ENCODE measurements around the gene AHNAK2.
"Not testable (repeated sequence)": the region's sequence is repeated elsewhere in the genome, so short reads cannot be mapped to it uniquely, and the experiment has no call there.

The AHNAK2 gene

DNA sequence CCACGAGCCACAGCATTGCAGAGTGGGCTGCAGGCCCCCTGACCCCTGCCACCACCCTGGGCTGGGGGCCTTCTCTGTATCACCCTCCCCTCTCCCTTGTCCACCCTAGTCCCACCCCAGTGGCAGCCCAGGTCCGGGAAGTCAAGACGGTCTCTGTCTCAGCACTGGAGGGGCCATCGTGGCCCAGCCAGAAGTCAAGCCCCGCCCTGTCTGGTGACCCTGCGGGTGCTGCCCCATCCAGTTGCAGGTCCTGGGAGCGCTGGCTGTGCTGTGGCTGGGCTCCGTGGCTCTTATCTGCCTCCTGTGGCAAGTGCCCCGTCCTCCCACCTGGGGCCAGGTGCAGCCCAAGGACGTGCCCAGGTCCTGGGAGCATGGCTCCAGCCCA is 50.8 kb downstream of the AHNAK2 start:
- DNase-seq (ENCODE audit: low read depth in 2 of 2) = no peak

DNA sequence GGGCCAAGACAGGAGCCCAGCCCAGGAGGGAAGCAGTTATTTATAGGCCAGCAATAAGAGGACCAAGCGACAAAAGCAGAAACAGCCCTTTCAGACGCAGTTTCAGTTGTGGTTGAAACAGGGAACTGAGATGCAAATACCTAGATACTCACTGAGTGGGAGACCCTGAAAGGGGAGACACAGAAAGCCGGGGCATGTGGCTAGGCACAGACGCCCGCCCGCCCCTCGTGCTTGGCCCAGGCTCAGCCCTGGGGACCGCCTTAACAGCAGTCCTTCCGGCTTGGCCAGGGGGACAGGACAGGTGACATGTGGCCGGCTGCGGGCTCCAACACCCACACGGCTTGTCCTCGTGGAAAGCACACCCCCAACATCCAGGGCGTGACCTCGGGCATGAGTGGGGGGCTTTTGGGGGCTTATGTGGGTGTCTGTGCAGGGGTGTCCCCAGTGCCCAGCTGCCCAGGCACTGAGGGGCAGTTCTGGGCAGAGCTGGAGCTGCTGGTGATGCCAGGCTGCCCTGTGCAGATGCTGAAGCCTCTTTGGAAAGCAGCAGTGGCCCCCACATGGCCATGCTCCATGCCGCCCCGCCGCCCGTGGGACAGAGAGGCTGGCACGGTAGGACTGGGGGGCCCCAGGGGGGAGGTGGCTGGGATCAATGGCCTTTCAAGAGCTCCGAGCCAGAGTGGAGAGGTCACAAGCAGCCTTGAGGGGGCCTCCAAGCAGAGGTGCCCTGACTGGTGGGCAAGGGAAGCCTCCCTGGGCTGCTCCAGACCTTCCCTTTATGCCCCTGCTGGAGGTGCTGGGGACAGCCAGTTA is 51.3 kb downstream of the AHNAK2 start:
- no peak for DNase-seq (ENCODE audit: low read depth in 2 of 2)

DNA sequence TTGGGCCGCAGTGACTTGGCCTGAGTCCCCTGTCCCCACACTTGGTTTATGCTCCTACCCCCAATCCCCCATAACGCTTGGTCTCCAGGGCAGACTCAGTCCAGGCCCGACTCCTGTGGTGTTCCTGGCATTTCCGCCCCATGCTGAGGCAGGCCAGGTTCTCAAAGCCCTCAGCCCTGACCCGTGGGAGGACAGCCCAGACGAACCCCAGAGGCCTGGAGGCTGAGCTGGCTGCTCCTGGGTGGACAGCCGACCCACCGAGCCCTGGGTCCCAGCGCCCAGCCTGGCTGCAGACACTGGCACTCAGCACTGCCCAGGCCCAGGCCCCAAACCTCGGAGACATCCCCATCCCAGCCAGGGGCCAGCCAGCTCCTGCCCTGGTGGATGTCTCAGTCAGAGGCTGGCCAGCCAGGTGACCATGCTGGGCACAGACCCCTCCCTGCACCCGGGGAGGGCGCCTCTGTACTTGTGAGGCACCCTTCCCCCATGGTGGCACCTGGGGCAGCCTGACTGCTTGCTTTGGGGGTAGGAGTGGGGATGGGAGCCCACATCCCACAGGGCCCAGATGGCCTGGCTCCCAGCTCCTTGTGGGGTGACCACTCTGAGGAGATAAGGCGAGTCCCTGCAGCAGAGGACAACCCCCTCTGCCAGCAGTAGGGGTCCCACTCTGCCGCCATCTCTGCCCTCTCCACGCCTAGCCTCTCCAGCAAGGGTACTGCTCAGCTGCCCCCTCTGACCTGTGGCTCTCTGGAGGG is 52.1 kb downstream of the AHNAK2 start:
- DNase-seq (ENCODE audit: low read depth in 2 of 2) = no peak

DNA sequence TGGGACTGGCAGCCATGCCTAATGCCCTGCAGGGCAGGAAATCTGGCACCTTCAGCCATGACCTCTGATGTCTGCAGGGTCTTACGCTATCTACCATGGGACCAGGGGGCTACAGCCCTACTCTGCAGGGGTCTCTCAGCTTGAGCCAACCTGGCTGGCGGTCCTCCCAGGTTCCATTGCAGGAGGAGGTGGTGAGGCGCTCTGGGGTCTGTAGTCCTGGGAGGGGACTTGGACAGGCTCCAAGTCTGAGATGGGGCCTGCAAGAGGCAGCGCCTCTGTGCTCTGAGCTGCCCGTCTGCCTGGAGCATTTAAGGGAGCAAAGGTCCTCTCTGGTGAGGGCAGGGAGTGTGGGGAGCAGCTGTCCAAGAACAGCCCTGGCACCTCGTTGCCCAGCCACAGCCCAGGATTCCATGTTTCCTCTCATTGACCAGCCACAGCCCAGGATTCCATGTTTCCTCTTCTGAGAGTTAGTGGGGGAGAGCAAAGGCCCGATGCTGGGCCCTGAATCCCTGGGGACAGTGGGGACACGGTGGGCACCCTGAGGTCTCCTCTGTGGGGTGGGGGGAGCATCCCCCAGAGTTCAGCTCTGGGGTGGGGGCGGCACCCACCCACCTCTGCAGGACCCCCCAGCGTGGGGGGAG is 52.8 kb downstream of the AHNAK2 start:
- DNase-seq (ENCODE audit: low read depth in 2 of 2) = no peak

DNA sequence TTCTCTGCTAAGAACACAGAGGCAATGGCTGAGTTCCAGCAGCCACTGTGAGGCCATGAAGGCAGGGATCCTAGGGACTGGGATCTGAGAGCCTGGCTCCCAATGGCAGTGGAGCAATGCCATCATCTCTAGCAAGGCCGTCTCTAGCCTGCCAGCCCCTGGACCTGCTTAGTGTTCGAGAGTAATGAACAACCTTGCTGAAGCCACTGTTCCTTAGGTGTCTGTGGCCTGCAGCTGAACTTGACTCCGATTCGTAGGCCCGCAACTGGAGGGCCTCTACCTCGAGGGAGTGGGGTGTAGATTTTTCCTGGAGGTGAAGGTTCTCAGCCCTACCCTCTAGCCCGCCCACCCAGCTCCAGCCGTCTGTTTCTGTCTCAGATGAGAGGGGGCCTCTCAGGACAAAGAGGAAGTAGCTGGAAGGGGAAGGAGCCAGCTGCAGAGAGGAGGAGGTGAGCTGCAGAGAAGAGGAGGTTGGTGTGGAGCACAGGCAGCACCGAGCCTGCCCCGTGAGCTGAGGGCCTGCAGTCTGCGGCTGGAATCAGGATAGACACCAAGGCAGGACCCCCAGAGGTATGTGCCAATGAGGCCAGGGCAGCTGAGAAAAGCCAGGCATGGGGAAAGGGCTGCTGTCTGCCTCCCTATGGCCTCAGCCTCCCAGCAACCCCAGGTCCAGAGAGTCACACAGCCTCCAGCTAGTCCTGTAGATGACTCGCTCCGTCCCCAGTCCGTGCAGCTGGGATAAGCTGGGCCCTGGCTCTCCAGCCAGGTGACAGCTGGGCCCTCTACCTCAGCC is 53.6 kb downstream of the AHNAK2 start, which contains the start of gene PLD4:
PLD4 (plus strand) TSS at position 459 of the 793 bp plus-strand sequence. CDS start 2,262 bp downstream, outside the sequence.
- DNase-seq (ENCODE audit: low read depth in 2 of 2) = no peak

DNA sequence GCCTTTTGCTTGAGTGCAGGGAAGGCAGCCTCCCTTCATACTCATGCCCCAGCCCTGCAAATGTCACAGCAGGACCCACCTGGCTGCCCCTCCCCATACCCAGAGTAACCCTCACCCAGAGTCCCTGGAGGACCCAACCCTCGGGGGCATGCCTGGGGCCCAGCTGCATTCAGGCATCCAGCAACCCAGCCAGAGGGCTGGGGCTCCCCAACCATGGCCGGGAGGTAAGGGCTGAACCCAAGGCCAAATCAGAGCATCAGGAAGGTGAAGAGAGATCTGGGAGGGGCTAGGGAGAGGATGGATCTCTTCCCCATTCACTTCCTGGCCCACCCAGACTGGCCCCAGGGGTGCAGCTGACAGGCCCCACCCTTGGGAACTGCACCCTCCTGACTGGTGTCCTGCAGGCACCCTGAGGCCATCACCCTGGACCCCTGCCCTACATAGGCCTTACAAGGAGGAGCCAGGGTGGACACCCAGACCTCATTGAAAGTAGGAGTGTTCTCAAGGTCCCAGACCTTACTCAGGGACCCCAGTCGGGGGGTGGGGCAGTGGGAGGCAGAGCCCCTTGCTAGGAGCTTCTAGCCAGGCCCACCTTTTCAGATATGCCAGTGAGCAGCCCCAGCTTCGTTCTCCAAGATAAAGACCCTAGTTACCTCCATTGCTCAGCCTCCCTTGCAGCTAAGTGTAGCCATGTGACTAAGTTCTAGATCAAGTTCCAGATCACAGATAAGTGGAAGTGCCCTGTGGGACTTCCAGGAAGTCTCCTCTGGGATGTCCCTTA is 54.3 kb downstream of the AHNAK2 start:
- no peak for DNase-seq (ENCODE audit: low read depth in 2 of 2)

DNA sequence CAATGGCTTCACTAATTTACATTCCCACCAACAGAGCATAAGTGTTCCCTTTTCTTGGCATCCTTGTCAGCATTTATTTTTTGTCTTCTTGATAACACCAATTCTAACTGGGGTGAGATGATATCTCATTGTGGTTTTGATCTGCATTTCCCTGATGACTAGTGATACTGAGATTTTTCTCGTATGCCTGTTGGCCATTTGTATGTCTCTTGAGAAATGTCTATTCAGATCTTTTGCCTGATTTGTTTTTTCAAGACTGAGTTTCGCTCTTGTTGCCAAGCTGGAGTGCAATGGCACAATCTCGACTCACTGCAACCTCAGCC is 58.2 kb downstream of the AHNAK2 start:
- DNase-seq (ENCODE audit: low read depth in 2 of 2) = no peak

DNA sequence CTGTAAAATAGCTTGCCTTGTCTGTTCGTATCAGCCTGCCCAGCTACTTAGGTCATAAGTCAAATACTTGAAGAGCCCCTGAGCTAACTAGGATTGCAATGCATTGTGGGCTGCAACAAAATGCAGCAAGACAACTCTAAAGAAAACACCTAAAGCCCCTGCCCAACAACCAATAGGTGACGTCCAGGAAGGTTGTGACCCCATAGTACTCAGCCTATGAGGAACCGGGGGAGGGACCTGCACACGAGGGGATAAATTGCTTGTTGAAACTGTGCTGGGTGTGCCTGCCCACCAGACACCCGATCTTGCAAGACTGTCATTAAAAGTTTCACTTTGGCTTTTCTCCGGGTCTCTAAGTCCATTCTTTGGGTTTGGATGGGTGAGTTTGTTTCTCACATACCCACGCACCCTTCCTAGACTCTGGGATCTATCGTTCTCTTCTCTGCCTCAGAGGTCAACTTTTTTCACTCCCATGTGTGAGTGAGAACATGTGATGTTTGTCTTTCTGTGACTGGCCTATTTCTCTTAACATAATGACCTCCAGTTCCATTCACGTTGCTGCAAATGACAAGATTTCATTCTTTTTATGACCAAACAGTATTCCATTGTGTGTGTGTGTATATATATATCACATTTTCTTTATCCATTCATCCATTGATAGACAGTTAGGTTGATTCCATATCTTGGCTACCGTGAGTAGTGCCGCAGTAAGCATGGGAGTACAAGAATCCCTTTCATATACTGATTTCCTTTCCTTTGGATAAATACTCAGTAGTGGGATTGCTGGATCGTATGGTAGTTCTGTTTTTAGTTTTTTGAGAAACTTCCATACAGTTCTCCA is 58.8 kb downstream of the AHNAK2 start:
- DNase-seq (ENCODE audit: low read depth in 2 of 2) = not testable (repeated sequence)

DNA sequence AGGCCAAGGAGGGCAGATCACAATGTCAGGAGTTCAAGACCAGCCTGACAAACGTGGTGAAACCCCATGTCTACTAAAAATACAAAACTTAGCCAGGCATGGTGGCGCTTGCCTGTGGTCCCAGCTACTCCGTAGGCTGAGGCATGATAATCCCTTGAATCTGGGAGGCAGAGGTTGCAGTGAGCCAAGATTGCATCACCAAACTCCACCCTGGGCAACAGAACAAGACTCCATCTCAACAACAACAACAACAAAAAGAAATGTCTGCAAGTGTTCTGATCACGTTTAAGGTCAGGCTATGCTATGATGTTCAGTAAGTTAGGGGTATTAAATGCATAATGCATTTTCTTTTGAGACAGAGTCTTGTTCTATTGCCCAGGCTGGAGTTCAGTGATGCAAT is 60.2 kb downstream of the AHNAK2 start:
- no peak for DNase-seq (ENCODE audit: low read depth in 2 of 2)

DNA sequence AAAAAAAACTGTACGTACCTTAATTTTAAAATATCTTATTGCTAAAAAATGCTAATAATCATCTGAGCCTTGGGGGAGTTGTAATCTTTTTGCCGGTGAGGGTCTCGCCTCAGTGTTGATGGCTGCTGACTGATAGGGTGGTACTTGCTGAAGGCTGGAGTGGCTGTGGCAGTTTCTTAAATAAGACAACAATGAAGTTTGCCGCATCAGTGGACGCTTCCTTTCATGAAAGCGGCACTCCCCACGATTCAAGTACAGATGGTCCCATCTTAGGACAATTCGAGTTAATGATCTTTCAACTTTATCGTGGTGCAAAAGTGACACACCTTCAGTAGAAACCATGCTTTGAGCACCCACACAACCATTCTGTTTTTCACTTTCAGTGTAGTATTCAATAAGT is 61.1 kb downstream of the AHNAK2 start:
- no peak for DNase-seq (ENCODE audit: low read depth in 2 of 2)

DNA sequence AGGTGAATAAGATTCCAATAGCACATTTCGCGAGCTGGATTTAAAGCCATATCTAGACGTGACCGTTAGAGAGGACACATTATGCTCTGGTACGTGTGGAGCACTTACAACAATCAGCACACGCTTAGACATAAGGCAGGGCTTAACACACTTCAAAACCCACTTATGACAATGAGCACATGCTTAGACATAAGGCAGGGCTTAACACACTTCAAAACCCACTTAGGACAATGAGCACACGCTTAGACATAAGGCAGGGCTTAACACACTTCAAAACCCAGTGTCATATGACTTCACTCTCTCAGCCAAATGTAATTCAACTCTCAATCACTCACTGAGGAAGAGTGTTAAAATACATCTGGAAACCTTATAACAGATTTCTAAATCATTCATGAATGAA is 64.7 kb downstream of the AHNAK2 start:
- no peak for DNase-seq (ENCODE audit: low read depth in 2 of 2)

DNA sequence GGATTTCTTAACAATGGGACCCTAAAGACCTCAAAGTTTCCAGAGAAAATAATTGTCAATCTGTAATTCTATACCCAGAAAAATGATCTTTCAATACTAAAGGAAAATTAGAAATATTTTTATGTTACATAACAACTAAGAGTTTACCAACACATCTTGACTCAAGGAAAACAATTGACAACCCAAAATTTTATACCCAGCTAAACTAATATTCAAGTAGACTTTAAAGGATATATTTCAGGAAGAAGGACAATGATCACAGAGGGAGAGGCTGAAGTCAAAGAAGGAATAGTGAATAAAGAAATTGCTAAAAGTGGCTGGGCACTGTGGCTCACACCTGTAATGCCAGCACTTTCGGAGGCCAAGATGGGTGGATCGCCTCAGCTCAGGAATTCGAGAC is 66.1 kb downstream of the AHNAK2 start:
- no peak for DNase-seq (ENCODE audit: low read depth in 2 of 2)

DNA sequence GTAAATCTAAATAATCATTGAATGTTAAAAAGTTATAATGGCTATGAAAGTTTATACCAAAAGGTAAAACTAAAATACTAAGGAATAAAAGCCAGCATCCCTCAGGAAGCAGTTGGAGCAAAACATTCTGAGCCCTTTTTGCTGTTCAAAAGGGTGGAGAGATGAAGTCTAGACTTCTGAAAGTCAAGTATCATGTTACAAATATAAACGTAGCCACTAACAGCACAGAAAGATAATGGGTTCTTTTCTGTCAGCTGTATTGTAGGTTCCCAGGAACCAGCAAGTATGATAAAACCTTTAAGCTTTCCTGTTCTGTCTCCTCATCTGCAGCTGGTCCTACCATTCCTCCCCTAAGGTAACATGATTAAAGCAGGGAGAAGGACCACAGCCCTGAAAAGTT is 69.9 kb downstream of the AHNAK2 start:
- no peak for DNase-seq (ENCODE audit: low read depth in 2 of 2)

DNA sequence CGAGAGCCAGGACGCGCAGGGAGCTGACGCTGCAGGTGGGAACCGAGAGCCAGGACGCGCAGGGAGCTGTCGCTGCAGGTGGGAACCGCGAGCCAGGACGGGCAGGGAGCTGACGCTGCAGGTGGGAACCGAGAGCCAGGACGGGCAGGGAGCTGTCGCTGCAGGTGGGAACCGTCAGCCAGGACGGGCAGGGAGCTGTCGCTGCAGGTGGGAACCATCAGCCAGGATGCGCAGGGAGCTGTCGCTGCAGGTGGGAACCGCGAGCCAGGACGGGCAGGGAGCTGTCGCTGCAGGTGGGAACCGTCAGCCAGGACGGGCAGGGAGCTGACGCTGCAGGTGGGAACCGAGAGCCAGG is 72.6 kb downstream of the AHNAK2 start:
- not testable (repeated sequence) for DNase-seq (ENCODE audit: low read depth in 2 of 2)

DNA sequence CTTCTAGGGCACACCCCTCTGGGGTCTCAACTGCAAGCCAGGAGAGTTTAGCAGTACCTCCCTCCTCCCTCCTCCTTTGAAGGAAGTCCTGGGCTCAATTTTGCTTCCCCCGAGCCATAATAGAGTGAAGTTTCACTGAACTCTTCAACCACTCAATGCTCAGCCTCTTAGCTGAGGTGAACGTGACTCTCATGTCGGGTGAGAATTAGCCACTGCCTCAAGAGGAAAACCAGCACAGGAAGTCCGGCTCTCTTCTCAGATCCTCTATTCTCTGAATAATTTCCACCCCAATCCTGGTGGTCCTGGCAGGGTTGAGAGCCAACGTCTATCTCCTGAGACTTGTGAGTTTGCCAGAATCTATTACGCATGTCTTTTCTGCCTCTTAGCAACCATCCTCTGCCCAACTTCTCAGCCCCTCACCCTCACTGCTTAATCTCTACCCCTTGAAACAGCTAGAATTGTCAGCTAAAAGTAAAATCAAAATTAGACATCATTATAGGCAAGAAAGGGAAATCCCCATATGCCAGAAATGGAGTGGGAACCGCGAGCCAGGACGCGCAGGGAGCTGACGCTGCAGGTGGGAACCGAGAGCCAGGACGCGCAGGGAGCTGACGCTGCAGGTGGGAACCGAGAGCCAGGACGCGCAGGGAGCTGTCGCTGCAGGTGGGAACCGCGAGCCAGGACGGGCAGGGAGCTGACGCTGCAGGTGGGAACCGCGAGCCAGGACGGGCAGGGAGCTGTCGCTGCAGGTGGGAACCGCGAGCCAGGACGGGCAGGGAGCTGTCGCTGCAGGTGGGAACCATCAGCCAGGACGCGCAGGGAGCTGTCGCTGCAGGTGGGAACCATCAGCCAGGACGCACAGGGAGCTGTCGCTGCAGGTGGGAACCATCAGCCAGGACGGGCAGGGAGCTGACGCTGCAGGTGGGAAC is 73.3 kb downstream of the AHNAK2 start:
- not testable (repeated sequence) for DNase-seq (ENCODE audit: low read depth in 2 of 2)

DNA sequence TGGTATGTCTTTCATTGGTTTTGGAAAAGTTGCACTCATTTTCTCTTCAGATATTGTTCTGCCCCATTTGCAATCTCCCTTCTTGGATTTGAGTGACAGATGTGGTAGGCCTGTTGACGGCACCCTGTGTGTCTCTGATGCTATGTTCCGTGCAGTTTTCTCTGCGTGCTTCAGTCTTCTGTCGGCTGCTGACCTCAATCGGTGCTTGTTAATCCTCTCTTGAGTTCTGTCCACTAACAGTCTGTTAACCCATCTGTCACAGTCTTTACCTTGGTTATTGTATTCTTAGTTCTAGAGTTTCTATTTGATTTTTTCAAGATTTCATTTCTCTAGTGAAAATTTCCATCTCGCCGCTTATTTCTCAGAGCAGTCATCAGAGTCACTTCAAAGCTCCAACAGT is 74.2 kb downstream of the AHNAK2 start:
- no peak for DNase-seq (ENCODE audit: low read depth in 2 of 2)

DNA sequence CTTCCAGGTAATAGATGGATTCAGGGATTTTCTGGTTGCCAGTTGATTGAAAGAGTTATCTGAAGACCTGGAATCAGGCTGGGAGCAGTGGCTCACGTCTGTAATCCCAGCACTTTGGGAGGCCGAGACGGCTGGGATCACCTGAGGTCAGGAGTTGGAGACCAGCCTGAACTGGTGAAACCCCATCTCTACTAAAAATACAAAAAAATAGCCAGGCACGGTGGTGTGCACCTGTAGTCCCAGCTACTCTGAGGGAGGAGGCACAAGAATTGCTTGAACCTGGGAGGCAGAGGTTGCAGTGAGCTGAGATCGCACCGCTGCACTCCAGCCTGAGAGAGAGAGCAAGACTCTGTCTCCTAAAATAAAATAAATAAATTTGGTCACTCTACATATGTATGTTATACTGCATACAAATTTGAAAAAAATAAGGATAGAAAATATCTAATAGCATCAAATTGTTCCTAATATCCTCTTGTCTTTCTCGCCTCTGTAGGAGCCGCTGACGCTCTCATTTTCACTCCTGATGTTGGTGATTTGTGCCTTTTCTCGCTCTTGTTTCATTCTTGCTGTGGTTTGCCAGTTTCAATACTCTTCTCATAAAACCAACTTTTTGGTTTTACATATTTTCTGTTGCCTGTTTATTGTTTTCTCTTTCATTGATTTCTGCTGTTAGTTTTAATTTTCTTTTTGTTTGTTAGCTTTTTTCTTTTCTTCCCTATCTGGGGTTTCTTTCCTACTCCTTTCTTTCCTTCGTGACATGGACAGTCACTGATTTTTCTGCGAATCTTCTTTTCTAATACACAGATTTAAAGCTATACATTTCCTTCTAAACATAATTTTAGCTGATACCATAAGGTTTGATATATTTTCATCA is 77.3 kb downstream of the AHNAK2 start:
- DNase-seq (ENCODE audit: low read depth in 2 of 2) = no peak

DNA sequence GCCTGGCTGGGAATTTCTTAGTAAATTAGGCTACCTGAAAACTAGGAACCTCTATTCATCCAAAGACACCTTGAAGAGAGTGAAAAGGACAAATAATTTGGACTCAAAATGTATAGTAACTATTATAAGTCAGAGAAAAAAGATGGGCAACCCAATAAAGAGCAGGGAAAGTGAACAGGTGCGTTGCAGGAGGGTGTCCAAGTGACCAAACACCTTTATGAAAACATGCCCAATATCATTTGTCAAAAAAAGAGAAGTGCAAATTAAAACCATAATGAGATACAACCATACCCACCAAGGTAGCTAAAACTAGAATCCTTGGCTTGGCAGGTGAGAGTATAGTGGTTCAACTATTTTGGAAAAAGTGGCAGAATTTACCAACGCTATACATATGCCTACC is 78.4 kb downstream of the AHNAK2 start:
- DNase-seq (ENCODE audit: low read depth in 2 of 2) = no peak

All from stimulated activated CD8-positive, alpha-beta memory T cell treated with anti-CD3 and anti-CD28 coated beads, Interleukin-7, amount 100 ng/mL, for 4 hours (primary cell).